Left lung (tissue), 10 donors: ENCODE results near the gene INTS1. TPM values are rescaled to one million over a fixed set of nuclear protein-coding genes. Genes with fewer than 3 reads are reported as not detected.

Experiments
- ATAC-seq: fragments of 200-7000 bp; cut with Tn5 transposase; one replicate; pipeline ENCODE4 v1.9.1; 2020; ENCODE audit warnings: moderate library complexity
- DNase-seq, 4 donors: peaks; one replicate each; pipeline ENCODE4 v3.0.0-alpha.2; 2013 to 2020
- H3K27ac ChIP-seq, 2 donors: fragments of 200-600 bp; sonication (generic) in 1 of 2; one replicate each; pipeline versions ENCODE4 v1.5.0 to v1.8.0; 2020 to 2021
- H3K27me3 ChIP-seq, 2 donors: fragments of 200-600 bp; sonication (generic) in 1 of 2; one replicate each; pipeline versions ENCODE4 v1.5.0 to v1.8.0; 2020 to 2021
- H3K36me3 ChIP-seq, 2 donors: fragments of 200-600 bp; sonication (generic) in 1 of 2; one replicate each; pipeline versions ENCODE4 v1.5.0 to v1.8.0; 2020 to 2021
- H3K4me1 ChIP-seq, 2 donors: fragments of 200-600 bp; one replicate each; pipeline ENCODE4 v1.8.0; 2021
- H3K4me3 ChIP-seq, 2 donors: fragments of 200-600 bp; sonication (generic) in 1 of 2; one replicate each; pipeline versions ENCODE4 v1.5.0 to v1.8.0; 2020 to 2021; ENCODE audit warnings: mild to moderate bottlenecking in 1 of 2
- H3K9me3 ChIP-seq, 2 donors: fragments of 200-600 bp; sonication (generic) in 1 of 2; one replicate each; pipeline versions ENCODE4 v1.5.0 to v1.8.0; 2020 to 2021
- CTCF ChIP-seq, 2 donors: fragments of 200-600 bp; sonication (generic) in 1 of 2; IDR thresholded peaks; one replicate each; pipeline versions ENCODE4 v1.5.0 to v1.8.0; 2021; ENCODE audit warnings: antibody characterized with exemption in 2 of 2
- intact Hi-C, 2 donors: fragments of 100-400 bp; cut with DNase I; formaldehyde crosslinking; loops; one replicate each; pipeline versions ENCODE4 v1.11.2 to v1.14.2; 2022
- polyA plus RNA-seq, 6 donors: library from polyadenylated mRNA; unstranded; fragments of 120-200 nt; gene quantifications; one replicate each; pipeline ENCODE4 v1.2.1, GENCODE V29; 2013; ENCODE audit not compliant: insufficient read length in 6 of 6
- total RNA-seq, 2 donors: library from RNA; stranded (reverse); fragmentation: NEBNext Ultra II Directional; extraction: Animal tissue kit (Norgen Biotek cat#: 25700); gene quantifications; one replicate each; pipeline ENCODE4 v1.2.1, GENCODE V29; 2021
- donor health status: DM: no; HTN: yes; CAD: no.
- donor health status: DM: no; HTN: no; CAD: no.

Gene INTS1
- total and polyA plus RNA-seq, 8 donors = 51.3 to 80.9 (median 61.6) TPM

- peak within 1 kb of the TSS; percentile 83 to 85 for H3K27ac ChIP-seq
- DNase-seq (peak in 3 of 4 donors; percentile 48 to 92 (median 81)), ATAC-seq (peak; percentile 18)
- H3K4me1 ChIP-seq = peaks cover 31 to 75% of the 10 kb centered on the region in 2 donors
- no peak for TF ChIP-seq CTCF (IDR thresholded peaks at IDR 0.05)
- intact Hi-C loops = no loop called here
- H3K9me3 ChIP-seq = no peaks in the 10 kb centered on the region
- H3K36me3 ChIP-seq = no peaks in the 10 kb centered on the region
- H3K4me3 ChIP-seq = peak within 1 kb of the TSS; percentile 67 to 82
- H3K27me3 ChIP-seq = no peaks in the 10 kb centered on the region
Observed at GRCh38 chr7:1458683-1459511, 45.3 kb downstream of the INTS1 start, which contains the start of gene MICALL2. MICALL2 (minus strand) TSS chr7:1459470; CDS start chr7:1459326, 144 bp downstream.

- no peak for TF ChIP-seq CTCF (IDR thresholded peaks at IDR 0.05)
- Histone ChIP-seq H3K9me3 (no peaks in the 10 kb centered on the region), H3K4me1 (peaks cover 31 to 79% of the 10 kb centered on the region in 2 donors), H3K36me3 (no peaks in the 10 kb centered on the region), H3K27ac (peak overlapping the region; percentile 52 to 85), H3K27me3 (no peaks in the 10 kb centered on the region), H3K4me3 (peak overlapping the region; percentile 67 to 82)
- intact Hi-C loops = no loop called here
- DNase-seq (no peak), ATAC-seq (no peak)
Observed at GRCh38 chr7:1457949-1458682, 46.1 kb downstream of the INTS1 start.

- no peak for ATAC-seq
- Histone ChIP-seq H3K9me3 (no peaks in the 10 kb centered on the region), H3K27me3 (no peaks in the 10 kb centered on the region), H3K27ac (no peak overlapping the region), H3K4me3 (peak overlapping the region; percentile 67 to 82), H3K4me1 (peaks cover 31 to 73% of the 10 kb centered on the region in 2 donors), H3K36me3 (no peaks in the 10 kb centered on the region)
- no peak for DNase-seq
- intact Hi-C loops = no loop called here
- no peak for TF ChIP-seq CTCF (IDR thresholded peaks at IDR 0.05)
Observed at GRCh38 chr7:1457059-1457948, 46.9 kb downstream of the INTS1 start.

GRCh38 chr7:1455955-1456354, 48.2 kb downstream of the INTS1 start:
- peak overlapping the region in 1 of 2 donors; percentile 58 for H3K27ac ChIP-seq

More at GRCh38 chr7:1455955-1456354, 48.2 kb downstream of the INTS1 start:
- Histone ChIP-seq H3K4me1 (peaks cover 31 to 61% of the 10 kb centered on the region in 2 donors), H3K4me3 (no peak overlapping the region), H3K27me3 (no peaks in the 10 kb centered on the region), H3K36me3 (no peaks in the 10 kb centered on the region), H3K9me3 (no peaks in the 10 kb centered on the region)
- DNase-seq (no peak), ATAC-seq (no peak)
- intact Hi-C loops = no loop called here
- TF ChIP-seq CTCF (IDR thresholded peaks at IDR 0.05) = no peak
